Suprapubic skin (tissue), 4 donors: Measurements from ENCODE around the gene RTP5. TPM values are rescaled to one million over a fixed set of nuclear protein-coding genes. Genes with fewer than 3 reads are reported as not detected.
"Not testable (repeated sequence)": the region's sequence is repeated elsewhere in the genome, so short reads cannot be mapped to it uniquely, and the experiment has no call there.

Experiments
- DNase-seq, 2 donors: peaks; one replicate each; pipeline ENCODE4 v3.0.0-alpha.2; 2019; ENCODE audit warnings: low spot score in 2 of 2
- H3K27ac ChIP-seq: fragments of 200-600 bp; sonication (generic); one replicate; pipeline ENCODE4 v1.5.1; 2019
- H3K27me3 ChIP-seq: fragments of 200-600 bp; sonication (generic); one replicate; pipeline ENCODE4 v1.5.1; 2019
- H3K36me3 ChIP-seq: fragments of 200-600 bp; sonication (generic); one replicate; pipeline ENCODE4 v1.5.1; 2019
- H3K4me1 ChIP-seq: fragments of 200-600 bp; sonication (generic); one replicate; pipeline ENCODE4 v1.5.1; 2019
- H3K4me3 ChIP-seq: fragments of 200-600 bp; sonication (generic); one replicate; pipeline ENCODE4 v1.5.1; 2019; ENCODE audit warnings: mild to moderate bottlenecking
- H3K9me3 ChIP-seq: fragments of 200-600 bp; sonication (generic); one replicate; pipeline ENCODE4 v1.5.1; 2019
- EP300 ChIP-seq: sonication (generic); formaldehyde crosslinking; IDR thresholded peaks from one replicate; pipeline ENCODE4 v1.6.1; 2017; ENCODE audit warnings: antibody characterized with exemption
- POLR2A ChIP-seq, 2 donors: fragments of 450-650 bp; IDR thresholded peaks; one replicate each; pipeline ENCODE4 v1.6.1; 2017; ENCODE audit warnings: antibody characterized with exemption in 2 of 2, mild to moderate bottlenecking in 2 of 2, moderate library complexity in 2 of 2
- POLR2AphosphoS5 ChIP-seq, 3 donors: sonication (generic); formaldehyde crosslinking; IDR thresholded peaks; one replicate each; pipeline ENCODE4 v1.6.1; 2017; ENCODE audit warnings: antibody characterized with exemption in 3 of 3
- WGBS: methylation state at CpG from one replicate; pipeline ENCODE4 v1.1.5; 2018; 5-methylcytosine and 5-hydroxymethylcytosine counted together
- total RNA-seq, 4 donors: library from RNA; depleted of rRNA; stranded (reverse); fragments of >200 nt; gene quantifications; one replicate each; pipeline ENCODE4 v1.1.0, GENCODE V29; 2016
- TF ChIP-seq, protein P1 (sequence below), 2 donors: fragments of 200-600 bp in 1 of 2; fragments of 450-650 bp in 1 of 2; sonication (generic) in 1 of 2; IDR thresholded peaks; one replicate each; pipeline ENCODE4 v1.5.1; 2016 to 2019; ENCODE audit warnings: antibody characterized with exemption in 2 of 2, mild to moderate bottlenecking in 1 of 2, moderate library complexity in 1 of 2

Gene RTP5
- total RNA-seq, 4 donors from 2014 or later: not detected

DNA sequence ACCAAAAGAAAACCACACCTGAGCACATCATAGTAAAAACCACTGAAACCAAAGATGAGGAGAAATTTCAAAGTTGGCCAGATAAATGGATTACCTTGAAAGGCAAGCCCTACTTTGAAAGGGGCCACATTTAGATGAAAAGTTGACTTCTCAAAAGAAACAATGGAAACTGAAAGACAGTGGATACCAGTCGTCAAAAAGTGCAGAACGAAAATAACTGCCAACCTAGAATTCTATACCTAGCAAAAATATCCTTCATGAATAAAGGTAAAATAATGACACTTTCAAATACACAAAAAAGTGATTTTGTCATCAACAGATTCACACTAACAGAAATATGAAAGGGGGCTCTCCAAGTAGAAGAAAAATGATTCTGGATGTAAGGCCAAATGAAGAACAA, 42.1 kb upstream of the RTP5 start:
- TF ChIP-seq POLR2A (IDR thresholded peaks at IDR 0.05) (no peak), EP300 (no peak), POLR2AphosphoS5 (IDR thresholded peaks at IDR 0.05) (no peak)
- TF ChIP-seq, protein P1, sequence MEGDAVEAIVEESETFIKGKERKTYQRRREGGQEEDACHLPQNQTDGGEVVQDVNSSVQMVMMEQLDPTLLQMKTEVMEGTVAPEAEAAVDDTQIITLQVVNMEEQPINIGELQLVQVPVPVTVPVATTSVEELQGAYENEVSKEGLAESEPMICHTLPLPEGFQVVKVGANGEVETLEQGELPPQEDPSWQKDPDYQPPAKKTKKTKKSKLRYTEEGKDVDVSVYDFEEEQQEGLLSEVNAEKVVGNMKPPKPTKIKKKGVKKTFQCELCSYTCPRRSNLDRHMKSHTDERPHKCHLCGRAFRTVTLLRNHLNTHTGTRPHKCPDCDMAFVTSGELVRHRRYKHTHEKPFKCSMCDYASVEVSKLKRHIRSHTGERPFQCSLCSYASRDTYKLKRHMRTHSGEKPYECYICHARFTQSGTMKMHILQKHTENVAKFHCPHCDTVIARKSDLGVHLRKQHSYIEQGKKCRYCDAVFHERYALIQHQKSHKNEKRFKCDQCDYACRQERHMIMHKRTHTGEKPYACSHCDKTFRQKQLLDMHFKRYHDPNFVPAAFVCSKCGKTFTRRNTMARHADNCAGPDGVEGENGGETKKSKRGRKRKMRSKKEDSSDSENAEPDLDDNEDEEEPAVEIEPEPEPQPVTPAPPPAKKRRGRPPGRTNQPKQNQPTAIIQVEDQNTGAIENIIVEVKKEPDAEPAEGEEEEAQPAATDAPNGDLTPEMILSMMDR (IDR thresholded peaks at IDR 0.05): no peak
- Histone ChIP-seq H3K4me1 (no peaks in the 10 kb centered on the region), H3K27me3 (peaks cover 13% of the 10 kb centered on the region), H3K27ac (no peak overlapping the region), H3K36me3 (no peaks in the 10 kb centered on the region), H3K9me3 (peaks cover 8% of the 10 kb centered on the region), H3K4me3 (no peak overlapping the region)
- DNase-seq: no peak
- WGBS: 85% methylated on average over 2 of the region's 2 CpGs

DNA sequence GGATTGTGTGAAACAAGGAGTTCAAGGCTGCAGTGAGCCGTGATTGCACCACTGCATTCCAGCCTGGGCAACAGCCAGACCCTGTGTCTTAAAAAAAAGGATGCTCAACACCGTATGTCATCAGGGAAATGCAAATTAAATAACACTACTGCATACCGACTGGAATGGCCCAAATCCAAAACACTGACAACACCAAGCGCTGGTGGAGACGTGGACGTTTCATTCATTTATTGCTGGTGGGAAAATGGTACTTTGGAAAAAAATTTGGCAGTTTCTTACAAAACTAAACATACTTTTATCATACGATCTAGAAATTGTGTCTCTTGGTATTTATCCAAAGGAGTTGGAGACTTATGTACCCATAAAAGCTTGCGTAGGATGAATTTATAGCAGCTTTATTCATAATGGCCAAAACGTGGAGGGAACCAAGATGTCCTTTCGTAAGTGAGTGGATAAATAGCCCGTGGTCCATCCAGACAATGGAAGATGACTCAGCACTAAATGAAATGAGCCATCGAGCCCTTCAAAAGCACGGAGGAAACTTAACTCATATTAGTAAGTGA, 36.3 kb upstream of the RTP5 start:
- H3K27ac ChIP-seq: no peak overlapping the region
- no peak for TF ChIP-seq POLR2A (IDR thresholded peaks at IDR 0.05)
- TF ChIP-seq POLR2AphosphoS5 (IDR thresholded peaks at IDR 0.05): no peak
- no peak for TF ChIP-seq EP300
- peak in 1 of 2 donors; percentile 56 for DNase-seq
- no peaks in the 10 kb centered on the region for H3K4me1 ChIP-seq
- peaks cover 16% of the 10 kb centered on the region for H3K27me3 ChIP-seq
- no peaks in the 10 kb centered on the region for H3K9me3 ChIP-seq
- H3K4me3 ChIP-seq: no peak overlapping the region
- H3K36me3 ChIP-seq: no peaks in the 10 kb centered on the region
- WGBS: 33% methylated on average over 13 of the region's 13 CpGs

DNA sequence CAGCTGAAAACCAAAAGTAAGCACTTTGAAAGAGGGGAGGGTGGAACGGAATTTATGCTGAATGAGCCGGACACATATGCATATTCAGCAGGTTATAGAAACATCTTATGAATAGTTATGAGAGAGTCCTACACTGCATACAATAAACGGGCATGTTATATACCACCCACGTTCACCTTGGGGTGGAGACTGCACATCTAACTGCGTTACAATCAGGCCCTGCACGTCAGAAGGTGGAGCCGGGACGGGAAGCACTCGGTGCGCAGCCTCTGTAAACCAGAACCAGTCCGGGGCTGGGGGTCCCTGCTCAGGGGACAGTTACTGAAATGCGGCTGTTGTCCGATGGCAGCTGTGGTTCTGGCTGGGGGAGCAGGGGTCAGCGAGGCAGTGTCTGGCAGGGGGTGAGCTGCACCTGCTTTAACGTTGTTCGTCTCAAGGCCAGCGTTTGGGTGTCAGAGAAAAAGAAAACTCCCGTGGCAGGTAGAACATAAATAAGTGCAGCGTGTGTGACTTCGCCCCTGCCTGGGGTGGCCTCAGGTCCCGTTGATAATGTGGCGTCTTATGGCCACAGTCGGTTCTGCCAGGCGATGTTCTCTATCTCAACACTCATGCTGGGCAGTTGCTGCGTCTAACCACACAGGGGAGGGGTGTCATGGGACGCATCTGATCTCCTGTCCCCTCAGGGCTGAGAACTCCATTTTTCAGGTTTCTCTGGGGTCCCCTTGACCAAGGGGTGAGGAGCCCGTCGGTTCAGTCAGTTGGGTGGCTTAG, 35.6 kb upstream of the RTP5 start:
- H3K36me3 ChIP-seq, H3K4me3 ChIP-seq, H3K9me3 ChIP-seq, H3K4me1 ChIP-seq, H3K27ac ChIP-seq: not testable (repeated sequence)
- H3K27me3 ChIP-seq: peaks cover 16% of the 10 kb centered on the region
- peak in 1 of 2 donors; percentile 44 for DNase-seq
- WGBS: 81% methylated on average over 28 of the region's 28 CpGs

DNA sequence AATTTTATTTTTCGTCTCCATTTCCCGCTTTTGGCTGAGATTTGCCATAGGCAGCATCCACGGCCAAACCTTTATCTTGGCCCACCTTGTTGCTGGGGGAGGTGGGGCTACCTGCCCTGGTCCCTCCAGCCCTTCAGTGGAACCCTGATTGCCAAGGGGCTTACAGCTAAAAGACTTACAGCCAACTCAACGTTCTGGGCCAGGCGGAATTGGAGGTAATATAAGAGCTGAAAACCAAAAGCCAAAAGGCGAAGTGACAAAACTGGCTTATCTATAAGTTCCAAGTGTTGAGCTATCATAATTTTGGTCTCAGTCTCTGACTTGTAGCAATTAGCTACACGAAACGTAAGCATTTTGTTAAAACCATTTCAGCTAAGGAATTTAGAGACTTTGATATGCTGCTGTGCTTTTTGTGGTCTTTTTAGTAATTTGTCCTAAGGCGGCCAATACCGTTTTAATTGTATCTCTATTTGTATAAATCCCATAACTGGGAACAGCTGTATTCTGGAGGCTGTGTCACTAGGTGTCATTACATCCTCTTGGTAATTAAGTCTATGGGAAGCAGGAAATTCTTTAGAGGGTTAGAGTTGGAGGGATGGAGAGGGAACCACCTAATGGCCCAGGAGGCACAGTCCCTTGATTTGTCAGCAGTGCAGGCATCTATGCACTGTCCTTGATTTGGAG, 34.9 kb upstream of the RTP5 start:
- no peak overlapping the region for H3K4me3 ChIP-seq
- no peak overlapping the region for H3K27ac ChIP-seq
- no peaks in the 10 kb centered on the region for H3K4me1 ChIP-seq
- TF ChIP-seq POLR2AphosphoS5 (IDR thresholded peaks at IDR 0.05): no peak
- TF ChIP-seq POLR2A (IDR thresholded peaks at IDR 0.05): no peak
- TF ChIP-seq, protein P1 (IDR thresholded peaks at IDR 0.05): no peak
- no peak for TF ChIP-seq EP300
- DNase-seq: no peak
- H3K36me3 ChIP-seq: no peaks in the 10 kb centered on the region
- WGBS: 86% methylated on average over 10 of the region's 10 CpGs
- H3K27me3 ChIP-seq: peaks cover 16% of the 10 kb centered on the region
- H3K9me3 ChIP-seq: no peaks in the 10 kb centered on the region

DNA sequence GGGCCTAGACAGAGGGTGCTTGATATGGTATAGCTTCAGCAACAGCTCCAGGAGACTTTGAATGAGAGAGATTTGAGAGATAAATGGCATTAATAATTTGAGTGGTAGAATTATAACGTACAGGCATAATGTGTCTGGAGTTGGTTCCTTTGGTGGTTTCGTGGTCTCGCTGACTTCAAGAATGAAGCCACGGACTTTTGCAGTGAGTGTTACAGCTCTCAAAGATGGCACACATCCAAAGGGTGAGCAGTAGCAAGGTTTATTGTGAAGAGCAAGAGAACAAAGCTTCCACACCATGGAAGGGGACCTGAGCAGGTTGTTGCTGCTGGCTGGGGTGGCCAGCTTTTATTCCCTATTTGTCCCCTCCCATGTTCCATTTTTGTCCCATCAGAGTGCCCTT, 33.9 kb upstream of the RTP5 start:
- DNase-seq: no peak
- Histone ChIP-seq H3K9me3 (no peaks in the 10 kb centered on the region), H3K27me3 (peaks cover 16% of the 10 kb centered on the region), H3K4me3 (no peak overlapping the region), H3K36me3 (no peaks in the 10 kb centered on the region), H3K4me1 (no peaks in the 10 kb centered on the region), H3K27ac (no peak overlapping the region)
- 75% methylated on average over 4 of the region's 4 CpGs for WGBS
- TF ChIP-seq POLR2AphosphoS5 (IDR thresholded peaks at IDR 0.05) (no peak), EP300 (no peak), POLR2A (IDR thresholded peaks at IDR 0.05) (no peak)
- TF ChIP-seq, protein P1 (IDR thresholded peaks at IDR 0.05): no peak

DNA sequence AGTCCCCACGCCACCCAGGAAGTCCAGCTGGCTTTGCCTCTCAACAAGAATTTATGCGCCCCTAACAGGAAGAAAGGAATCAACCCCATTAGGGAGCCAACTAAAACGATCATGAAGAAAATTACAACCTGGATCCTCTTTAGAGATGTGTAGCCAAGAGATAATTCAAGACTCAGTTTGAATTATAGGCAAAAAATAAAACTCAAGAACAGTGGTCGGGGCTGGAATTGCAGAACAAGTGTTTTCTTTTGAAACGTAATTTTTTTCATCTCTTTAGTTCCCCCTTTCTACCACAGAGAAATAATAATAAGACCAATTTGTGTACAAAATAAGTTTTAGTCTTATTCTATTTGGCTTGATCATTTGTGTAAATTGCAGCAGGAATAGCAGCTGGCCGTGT, 33.2 kb upstream of the RTP5 start:
- no peaks in the 10 kb centered on the region for H3K4me1 ChIP-seq
- DNase-seq: no peak
- WGBS: 62% methylated on average over 6 of the region's 6 CpGs
- TF ChIP-seq, protein P1 (IDR thresholded peaks at IDR 0.05): no peak
- no peak for TF ChIP-seq POLR2AphosphoS5 (IDR thresholded peaks at IDR 0.05)
- no peak for TF ChIP-seq EP300
- no peak for TF ChIP-seq POLR2A (IDR thresholded peaks at IDR 0.05)
- no peak overlapping the region for H3K27ac ChIP-seq
- H3K4me3 ChIP-seq: no peak overlapping the region
- H3K36me3 ChIP-seq: no peaks in the 10 kb centered on the region
- H3K9me3 ChIP-seq: no peaks in the 10 kb centered on the region
- H3K27me3 ChIP-seq: peaks cover 16% of the 10 kb centered on the region
